Inflammatory macrophage treated with lipopolysaccharide for 1 hour (primary cell): ENCODE data around the gene C10orf71.

Experiments
- DNase-seq, 2 donors: peaks; one replicate each; pipeline ENCODE4 v3.0.0-alpha.2; 2020 to 2022

The C10orf71 gene

DNA sequence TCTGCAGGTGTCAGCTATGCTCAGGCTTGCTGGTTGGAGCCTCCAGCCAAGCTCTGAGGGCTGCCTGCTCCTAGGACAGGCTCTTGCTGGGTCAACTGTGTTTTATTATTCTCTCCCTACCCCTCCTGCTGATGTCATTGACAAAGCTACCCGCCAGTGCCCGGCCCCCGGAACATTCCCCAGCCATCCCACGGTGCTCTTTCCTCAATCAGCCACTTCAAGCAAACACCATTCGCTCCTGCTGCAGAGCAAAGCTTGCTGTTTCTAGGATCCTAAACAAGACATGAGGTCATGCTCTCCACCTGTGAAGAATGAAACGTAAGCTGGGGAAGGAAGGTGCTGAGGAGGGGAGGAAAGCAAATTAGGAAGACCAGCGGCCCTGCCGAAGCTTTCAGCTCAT is 2.1 kb upstream of the C10orf71 start:
- DNase-seq: no peak

DNA sequence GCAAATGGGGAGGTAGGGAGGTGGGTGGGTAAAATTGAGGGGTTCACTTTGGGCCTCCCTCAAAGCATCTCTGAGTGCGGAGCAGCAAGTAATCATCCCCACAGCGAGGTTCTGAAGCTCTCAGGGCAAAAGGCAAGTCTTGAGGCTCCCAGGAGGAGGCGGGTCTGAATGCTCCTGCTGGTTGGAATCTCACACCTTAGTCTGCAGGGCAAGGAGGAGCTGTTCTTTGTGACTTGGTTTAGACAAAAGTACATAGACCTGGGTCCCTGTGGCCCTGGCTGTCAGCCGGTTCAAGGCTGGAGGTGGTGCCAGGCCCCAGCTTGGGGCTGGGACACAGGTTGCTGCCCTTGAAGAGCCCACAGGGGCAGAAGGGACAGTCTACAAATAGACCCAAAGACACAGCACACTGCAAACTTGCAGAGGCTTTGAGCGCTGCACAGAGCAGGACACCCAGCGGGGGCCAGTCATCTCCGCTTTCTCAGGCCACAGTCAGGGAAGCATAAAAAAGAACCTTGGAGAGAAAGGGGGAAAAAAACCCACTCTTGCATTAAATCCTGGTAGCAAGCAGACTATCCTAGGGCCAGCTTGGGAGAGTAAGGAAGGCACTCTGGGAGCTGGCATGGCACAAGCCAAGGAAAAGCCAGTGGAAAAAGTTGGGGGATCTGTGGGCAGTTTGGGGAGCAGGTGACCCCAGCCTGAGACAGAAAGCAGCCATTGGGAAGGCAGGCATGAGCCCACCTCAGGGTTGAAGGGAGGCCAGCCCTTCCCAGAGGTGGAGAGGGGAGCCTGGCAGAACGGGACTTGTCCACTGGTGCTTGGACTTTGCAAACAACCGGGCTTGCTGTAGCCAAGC is 926 bp upstream of the C10orf71 start:
- no peak for DNase-seq

DNA sequence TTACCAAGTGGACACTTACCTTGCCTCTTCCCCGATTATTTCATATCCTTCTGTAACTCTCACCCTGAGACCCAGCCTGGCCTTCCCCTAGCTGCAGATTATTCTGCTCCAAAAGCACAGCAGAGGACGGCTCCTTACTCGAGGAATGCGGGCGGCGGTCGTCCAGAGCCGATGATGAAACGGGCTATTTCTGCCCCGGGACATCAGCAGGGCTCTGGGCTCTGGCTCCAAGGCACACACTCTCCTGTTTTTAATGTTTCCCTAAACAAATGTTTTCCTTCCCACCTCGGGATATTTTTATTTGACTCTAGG is 343 bp upstream of the C10orf71 start:
- no peak for DNase-seq

DNA sequence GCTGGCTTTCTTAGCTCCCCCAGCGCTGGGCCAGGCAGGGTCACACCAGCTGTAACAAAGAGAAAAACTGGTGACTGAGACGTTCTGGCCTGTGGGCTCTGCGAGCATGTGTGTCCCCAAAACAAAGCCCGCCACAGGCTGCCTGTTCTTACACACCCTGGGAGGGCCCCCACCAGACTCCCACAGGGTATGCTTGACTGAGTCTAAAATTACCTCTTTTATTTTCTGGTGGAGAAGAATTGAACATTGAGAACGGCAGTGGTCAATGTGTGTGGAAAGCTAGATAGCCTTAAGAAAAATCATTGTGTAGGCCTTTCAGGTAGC is 808 bp downstream of the C10orf71 start:
- DNase-seq: no peak

DNA sequence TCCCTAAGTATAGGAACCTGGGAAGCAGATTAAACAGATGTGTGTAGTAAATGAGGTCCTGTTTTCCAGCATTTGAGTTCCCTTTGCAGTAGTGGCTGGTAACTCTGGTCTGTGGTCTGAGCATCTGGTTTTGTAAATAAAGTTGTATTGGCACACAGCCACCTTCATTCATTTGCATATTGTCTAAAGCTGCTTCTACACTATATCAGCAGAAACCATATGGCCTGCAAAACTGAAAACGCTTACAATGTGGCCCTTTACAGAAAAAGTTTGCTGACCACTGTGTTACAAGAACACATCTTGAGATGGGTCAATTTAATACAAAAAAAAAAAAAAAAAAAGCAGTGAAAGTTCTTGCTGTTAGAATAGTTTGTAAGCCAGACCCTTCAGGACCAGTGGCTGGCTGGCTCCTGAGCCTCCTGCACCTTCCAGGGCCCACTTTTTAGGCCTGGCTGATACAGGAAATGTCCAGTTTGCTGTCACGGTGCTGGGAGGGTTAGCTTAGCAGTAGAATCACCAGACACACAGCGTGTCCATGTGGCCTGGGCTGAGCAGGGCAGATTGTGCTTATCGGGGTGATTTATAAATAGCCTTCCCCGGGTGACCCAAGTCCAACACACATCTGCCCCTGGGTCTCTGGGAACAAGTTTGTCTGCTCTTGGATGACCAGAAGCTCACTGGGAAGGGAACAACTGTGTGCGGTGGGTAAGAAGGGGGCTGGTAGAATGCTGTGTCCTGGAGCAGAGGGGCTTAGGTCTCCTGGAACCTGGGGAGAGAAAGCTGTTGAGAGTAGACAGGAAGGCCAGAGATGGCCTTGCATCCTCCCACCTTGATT is 1.4 kb downstream of the C10orf71 start:
- DNase-seq: no peak

DNA sequence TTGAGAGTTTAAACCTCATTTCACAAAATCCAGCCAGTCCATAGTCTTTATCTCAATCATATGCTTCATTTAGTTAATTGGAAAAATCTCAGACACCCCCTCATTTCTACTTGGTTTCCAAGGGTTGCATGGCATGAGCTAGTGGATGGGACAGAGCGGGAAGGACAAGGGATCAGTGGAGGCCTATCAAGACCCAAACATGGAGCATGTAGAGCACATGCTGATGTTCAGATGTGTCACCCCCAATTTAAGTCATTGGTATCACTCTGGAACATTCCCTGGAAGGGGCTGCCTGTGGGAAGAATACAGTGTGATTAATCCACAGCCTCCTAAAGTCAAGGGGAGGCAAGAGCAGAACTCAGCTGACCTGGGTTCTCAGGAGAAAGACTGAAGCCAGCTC is 2.3 kb downstream of the C10orf71 start:
- DNase-seq: no peak

DNA sequence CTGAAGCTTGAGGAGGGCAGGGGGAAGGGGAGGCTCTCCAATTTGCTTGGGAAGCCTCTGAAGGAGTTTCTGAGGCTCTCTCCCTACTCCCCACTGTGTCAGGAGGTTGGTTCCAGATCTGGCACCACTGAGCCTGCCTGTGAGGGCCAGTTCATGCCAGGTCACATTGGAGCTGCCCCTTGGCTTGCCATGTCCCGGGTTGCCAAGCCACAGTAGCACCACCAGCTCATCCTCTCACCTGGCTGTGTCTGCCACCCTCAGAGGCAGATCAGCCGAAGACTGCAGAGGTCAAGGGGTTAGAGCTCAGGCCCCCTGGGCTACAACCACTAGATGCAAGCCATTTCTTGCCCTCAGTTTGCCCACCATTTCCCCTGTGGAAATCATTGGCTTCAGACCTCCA is 3.1 kb downstream of the C10orf71 start:
- DNase-seq: no peak

DNA sequence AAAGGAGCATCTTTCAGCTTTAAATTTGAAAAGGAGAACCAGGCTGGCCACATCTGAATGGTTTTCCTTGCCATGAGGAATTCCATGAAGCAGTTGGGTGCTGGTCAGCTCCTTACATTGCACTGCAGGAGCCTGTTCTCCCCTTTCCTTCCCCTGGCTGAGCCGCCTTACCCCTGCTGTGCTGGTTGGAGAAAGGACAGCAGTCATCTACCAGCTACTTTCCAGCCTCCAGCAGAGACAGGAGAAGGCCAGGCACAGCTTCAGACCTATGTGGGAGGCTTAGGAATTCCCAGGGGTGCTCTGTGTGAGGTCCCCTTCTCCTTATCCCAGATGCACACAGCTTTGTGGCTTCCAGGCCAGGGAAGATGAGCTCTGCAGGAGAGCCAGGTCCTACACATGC is 4.7 kb downstream of the C10orf71 start:
- DNase-seq: no peak

DNA sequence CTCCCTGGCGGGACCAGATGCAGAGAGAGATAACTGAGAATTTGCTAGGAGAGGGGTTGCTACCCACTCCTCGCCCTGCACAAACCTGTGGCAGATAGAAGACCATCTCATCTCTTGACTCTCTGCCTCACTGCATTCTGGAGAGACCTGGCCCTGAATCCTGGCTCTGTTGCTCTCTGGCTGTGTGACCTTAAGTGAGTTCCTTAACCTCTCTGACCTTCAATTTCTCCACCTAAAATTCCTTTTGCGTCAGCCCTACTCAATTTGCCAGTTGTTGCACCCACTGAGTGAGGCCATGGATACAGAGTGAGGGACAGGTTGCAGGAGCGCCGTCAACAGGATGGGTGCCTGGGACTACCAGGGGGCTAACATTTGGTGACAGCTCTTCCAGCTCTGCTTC is 5.2 kb downstream of the C10orf71 start:
- no peak for DNase-seq

DNA sequence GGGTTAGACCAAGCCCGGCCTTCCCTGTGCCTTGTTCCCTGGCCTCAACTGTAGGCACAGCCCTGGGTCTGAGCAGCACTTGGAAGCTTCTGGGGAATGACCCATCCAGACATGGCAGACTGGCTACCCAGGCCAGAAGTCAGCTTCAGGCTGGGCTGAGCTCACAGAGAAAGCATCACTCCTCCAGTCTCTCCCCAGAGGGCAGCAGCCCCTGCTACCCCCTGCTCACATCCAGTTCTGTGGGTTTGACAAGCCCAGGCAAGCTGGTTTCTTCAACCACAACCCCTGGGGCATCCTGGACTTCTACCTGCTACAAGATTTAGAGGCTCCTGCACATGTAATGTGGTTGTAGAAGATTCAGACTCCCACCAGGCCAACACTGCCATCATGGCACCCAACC is 9.0 kb downstream of the C10orf71 start:
- DNase-seq: no peak

DNA sequence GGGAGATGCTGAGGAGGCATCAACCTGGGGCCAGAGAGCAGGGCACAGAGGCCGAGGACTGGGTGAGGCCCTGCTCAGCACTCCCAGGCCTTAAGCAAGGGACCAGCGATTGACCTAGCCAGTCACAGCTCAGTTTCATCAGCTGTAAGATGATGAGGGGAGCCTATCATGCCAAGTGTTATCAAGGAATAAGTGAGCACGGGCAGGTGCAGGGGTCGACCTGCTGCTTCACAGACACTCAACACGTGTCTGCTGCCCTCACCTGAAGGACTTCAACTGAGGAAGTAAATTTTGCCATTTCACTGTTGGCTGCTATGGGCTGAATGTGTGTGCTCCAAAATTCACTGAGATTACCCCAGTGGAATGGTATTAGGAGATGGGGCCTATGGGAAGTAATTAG is 9.9 kb downstream of the C10orf71 start:
- no peak for DNase-seq

DNA sequence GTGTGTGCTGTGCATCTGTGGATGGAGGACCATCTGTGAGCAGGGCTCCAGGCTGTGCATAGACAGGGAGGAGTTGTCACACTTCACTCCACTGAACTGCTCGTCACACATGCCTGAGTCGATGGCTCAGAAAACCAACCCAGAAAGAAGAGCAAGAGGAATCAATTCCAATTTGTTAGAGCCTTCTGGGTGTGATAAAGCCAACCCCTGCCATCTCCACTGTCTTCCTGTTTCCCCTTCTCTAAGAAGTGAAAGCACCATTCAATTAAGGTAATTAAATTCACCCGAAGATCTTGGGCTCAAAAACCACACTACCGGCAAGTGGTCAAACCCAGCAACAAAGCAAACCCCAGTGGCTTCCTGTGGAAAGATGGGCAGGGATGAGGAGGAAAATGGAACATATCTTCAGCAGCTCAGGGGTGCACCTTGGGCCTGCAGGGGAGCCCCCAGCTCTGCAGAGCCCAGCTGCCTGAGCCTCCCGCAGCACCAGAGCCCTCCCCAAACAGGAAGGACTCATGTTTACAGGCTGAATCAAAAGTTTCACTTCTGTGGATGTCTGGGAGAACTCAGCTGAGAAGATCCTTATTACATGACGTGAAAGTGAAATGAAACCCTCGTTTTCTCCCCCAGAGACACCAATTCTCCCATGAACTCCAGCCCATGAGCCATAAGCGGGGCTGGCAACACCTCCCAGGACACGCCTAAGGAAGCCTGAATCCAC is 10.9 kb downstream of the C10orf71 start:
- DNase-seq: peak; percentile 44 to 47

DNA sequence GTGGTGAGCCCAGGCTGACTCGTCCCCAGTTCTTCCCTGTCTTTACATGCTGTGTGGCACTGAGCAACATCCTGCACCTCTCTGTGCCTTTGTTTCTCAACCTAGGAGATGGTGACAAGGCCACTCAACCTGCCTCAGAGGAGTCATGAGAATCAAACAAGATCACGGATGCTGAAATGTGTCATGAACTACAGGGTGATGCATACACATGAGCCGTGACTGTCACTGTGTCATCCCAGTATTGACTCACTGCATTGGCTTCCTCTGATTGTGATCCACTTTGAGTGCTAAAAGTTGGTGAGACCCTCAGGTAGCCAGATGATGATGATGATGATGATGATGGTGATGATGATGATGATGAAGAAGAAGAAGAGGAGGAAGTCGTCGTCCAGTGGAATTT is 11.5 kb downstream of the C10orf71 start:
- peak; percentile 57 to 67 for DNase-seq

DNA sequence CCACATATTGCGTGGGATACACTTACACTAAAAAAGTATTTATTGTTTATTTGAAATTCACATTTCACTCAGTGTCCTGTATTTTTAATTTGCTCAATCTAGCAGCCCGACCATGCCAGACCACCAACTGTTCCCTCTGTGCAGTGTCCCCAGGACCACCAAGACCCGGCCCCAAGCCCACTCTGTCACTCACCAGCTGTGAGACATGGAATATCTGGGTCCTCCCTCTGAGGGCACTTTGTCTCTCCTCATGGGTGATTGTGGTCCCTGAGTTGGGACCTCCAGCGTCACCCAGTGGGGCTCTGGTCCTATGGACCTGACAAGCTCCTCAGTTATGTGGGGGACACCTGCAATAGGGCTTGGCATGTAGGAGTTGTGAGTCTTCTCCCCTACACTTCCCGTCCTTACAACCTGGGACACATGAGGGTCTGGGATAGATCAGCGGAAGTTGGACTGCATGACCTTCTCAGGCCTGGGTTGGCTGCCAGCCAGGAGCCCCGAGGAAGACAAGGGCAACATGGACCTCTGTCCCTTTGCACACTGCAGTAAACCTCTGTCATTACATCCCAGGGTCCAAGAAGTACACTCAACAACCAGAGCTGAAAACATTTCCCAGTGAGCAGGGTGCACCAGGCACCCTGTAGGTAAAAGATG is 12.1 kb downstream of the C10orf71 start:
- no peak for DNase-seq

DNA sequence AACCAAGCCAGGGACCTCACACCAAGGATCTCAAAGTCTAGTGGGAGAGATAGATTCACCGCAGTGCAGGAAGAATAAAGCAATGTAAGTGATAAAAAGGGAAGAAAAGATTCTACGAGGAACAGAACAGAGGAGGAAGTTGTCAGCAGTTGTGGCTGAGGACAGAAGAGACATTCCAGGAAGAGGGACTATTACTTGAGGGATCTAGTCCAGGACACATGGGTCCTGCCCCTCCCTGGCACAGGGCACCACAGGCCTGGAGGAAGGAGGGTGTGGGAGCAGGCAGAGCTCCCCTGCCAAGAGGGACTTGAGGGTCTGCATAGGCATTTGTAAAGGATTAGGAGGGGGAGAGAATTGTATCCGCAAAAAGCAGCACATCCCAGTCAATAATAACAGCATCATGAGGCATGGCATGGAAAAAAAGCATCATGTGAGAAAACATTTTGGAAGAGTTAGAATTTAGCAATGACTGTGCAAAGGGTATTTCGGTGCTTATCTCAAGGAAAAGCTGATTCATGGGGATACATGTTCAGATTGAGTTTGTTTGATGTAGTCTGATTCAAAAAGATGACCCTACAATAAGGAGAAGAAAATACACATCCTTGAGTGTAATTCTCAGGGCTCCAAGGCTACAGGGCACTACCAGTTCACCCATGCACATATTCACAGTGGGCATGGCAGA is 12.7 kb downstream of the C10orf71 start:
- peak; percentile 18 to 19 for DNase-seq

DNA sequence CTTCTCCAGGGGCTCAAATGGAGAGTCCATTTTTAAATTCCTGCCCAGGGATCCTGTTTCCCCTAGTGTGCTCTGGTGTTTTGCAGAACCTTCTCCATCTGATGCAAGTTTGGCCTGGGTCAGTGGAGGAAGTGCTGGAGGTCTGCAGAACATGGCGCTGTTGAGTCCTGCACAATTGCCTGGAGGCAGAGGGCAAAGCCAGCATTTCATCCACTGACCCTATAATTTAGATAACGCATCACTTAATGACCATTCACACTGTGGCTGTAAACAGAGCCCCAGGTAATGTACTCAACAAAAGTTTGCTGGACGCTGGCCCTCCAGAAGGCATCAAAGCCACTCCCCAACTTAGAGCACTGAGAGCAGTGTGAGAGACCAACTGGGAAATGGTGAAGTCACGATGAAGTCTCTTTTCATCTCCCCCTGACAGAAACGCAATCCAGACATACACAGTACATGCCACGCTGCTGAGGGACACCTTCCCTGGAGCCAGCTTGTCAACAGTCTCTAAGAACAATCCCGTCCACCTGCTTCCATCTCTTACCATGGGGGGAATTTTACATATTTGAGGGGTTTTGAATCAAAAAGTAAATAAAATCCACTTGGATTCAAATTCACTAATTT is 13.4 kb downstream of the C10orf71 start:
- peak; percentile 17 to 23 for DNase-seq

DNA sequence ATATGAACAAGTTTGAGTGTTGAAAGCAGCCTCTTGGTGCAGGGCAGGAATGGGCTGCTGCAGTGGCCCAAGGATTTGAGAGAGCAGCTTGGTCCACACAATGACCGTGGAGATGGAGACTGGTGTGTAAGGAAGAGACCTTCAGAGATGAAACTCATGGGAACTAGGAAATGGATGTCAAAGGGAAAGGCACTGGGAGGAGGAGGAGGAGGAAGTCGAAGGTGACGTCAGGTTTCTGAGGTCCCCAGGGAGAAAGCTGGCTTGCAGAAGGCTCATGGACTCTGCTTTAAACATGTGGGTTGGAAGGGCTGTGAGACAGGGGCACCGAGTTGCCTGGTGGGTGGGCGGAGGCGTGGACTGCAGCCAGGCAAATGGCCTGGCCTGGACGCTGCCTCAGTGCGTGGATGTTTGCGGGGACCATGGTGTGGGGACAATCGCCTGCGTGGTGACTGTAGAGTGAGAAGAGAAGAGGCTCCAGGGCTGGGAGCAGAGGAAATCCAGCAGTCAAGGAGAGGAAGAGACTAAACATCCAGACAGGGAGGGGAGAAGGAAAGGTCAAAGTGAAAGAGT is 14.6 kb downstream of the C10orf71 start:
- DNase-seq: no peak

DNA sequence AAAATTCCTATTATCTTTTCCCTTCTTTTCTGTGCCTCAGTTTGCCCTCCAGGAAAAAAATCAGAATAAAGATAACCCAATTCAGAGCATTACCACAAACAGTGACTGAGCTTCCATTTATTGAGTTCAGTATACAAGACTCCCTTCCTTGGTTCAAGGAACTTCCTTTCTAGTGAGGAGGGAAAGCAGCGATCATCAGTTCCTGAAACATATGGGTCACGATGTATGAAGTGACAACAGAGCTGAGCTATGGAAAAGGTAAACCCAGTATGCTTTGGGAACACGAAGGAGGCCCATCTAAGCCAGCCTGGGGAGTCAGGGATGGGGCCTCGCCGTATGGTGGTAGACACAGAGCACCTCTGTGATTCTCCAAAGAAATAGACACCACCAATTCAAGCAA is 15.8 kb downstream of the C10orf71 start:
- DNase-seq: peak in 1 of 2 donors; percentile 20

DNA sequence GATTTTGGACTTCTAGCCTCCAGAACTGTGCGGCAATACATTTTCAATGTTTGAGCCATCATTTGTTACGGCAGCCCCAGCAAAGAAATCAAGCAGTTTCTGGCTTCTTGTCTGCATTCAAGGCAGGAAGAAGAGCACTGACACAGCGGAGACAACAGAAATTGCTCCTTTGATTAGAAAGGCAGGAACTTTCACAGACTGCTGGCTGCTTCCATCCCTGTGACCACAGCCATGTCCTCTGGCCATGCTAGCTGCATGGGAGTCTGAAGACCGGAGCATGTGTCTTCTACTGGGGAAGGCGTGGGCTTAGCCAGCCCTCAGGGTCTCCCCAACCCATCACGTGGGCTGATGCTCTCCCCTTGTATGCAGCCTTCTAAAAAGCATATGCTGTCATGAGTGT is 19.1 kb downstream of the C10orf71 start:
- DNase-seq: no peak

DNA sequence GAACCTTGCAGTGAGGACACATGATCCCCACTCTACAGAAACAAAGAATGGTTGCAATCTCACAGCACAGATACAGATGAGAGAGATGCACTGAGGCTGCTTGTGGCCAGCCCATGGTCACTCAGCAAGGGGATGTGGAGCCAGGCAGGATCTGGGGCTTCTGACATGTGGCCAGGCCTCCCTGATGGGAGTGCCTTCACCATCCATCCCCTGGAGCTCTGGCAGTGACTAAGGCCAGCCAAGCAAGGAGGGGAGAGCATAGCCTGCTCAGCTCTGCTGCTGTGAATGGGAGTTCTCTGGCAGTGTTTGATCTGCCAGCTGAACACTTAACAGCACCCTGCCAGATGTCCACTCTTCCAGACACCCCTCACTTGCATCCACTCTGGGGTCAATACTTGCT is 19.8 kb downstream of the C10orf71 start:
- no peak for DNase-seq

DNA sequence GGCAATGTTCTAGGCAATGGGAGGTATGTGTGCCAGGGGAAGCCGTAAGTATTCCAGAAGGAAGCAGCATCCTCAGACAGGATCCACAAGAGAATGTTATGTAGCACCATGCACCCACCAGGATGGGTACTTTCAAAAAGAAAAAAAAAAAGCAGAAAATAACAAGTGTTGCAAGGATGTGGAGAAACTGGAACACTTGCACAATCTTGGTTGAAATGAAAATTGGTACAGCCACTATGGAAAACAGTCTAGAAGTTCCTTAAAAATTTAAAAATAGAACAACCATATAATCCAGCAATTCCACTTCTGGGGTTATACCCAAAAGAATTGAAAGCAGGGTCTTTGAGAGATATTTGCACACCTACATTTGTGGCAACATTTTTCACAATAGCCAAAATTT is 20.2 kb downstream of the C10orf71 start:
- DNase-seq: peak; percentile 29 to 51

DNA sequence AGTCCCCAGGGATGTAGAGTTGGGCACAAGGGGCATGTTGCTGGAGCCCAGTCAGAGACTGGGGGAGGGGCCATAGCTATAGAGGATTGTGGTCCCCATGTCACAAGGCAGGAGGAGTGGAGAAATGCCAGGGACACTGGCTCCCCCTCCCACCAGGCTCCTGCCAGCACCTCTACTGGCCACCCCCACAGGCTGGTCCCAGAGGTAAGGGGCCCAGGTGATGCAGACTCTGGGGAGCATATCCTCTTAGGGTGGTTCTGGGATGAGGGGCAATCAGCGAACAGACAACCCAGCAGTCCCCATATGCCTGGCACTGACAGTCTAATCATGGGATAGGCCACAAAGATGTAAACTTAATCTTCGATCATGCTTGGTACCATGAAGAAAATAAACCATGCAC is 21.2 kb downstream of the C10orf71 start:
- DNase-seq: no peak
